NCI-H187 treated with DMSO at 0.1 percent for 48 hours (cell line): Measurements from ENCODE around the gene SHFL.

Source experiments
- DNase-seq: peaks from one replicate; lab custom pipeline; 2025; lab: John Stamatoyannopoulos, UW

The SHFL gene

GRCh38 chr19:10134040-10134439 is 47.9 kb downstream of the SHFL start:
- no peak for DNase-seq

- no peak for DNase-seq
Observed at GRCh38 chr19:10135551-10136334, 49.6 kb downstream of the SHFL start.

DNA sequence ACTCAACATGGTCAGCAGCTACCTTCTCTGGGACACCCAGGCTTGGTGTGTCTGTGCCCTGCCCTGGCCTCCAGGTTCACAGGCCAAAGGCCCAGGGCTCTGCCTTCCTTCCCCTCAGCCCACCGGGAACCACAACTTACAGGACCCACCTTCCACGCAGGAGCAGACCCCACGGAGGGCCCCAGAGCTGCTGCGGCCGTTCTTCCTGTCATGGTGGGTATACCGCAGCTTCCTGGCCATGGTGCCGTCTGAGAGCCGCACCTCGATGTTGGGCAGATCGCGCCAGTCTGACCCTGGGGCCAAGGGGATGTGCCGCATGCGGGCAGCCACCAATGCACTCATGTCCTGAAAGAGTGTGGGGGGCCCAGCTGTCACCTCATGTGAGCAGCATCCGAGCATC is 50.8 kb downstream of the SHFL start:
- DNase-seq = no peak

- DNase-seq = no peak
Observed at GRCh38 chr19:10137751-10138682, 51.9 kb downstream of the SHFL start.

- no peak for DNase-seq
Observed at GRCh38 chr19:10138879-10139795, 53.0 kb downstream of the SHFL start.

- DNase-seq = no peak
Observed at GRCh38 chr19:10139952-10140351, 53.8 kb downstream of the SHFL start.

DNA sequence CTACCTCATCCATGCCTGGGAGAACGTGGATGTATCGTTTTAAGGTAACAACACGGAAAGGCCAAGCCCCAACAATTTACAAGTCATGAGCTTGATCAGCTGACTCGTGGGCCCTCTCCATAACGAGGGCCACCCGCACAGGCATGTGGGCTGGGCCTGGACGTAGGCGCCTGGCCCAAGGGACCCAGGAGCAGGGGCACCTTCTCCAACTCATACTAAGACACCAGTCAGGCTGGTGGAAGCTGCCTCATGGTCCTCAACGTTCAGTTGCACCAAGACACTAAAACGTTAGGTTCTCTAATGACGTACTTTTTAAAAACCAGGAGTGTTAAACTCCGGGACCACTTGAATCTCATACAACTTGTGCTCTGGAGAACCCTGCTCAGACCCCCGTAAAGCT is 55.4 kb downstream of the SHFL start:
- DNase-seq = no peak

DNA sequence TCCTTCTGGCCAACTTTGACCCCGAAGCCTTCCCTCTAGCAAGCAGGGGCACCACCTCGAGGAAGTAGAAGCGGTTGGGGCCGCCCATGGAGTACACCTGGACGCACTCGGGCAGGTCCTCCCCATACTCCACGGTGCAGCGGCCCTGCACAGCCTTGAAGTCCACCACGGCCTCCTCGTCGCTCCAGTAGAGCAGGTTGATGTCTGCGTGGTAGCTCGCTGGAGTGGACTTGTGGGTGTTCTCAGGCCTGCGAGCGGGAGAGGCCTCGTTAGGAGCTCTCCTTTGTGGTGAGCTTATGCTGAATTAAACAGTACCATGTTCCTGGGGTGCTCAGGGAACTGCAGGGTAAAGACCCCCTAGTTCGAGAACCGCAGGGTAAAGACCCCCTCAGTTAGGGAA is 55.9 kb downstream of the SHFL start:
- no peak for DNase-seq
